A549 (cell line): ENCODE results near the gene ATP1A2.

ENCODE experiments used
- CTCF ChIP-seq: fragments of >200 bp; sonication (Bioruptor Twin); formaldehyde crosslinking; IDR thresholded peaks from 3 replicates; pipeline ENCODE4 v1.5.1; 2016
- EP300 ChIP-seq, 2 experiments: fragments of >200 bp; sonication (Bioruptor Twin); formaldehyde crosslinking; IDR thresholded peaks; 2 replicates in 1 of 2; 3 replicates in 1 of 2; pipeline ENCODE4 v1.6.1; 2016 to 2017
- POLR2A ChIP-seq: IDR thresholded peaks from 2 replicates; pipeline ENCODE4 v1.6.1; 2012; ENCODE audit warnings: mild to moderate bottlenecking, low read length

- no peak for TF ChIP-seq CTCF
- no peak for TF ChIP-seq EP300 (IDR thresholded peaks at IDR 0.05)
- TF ChIP-seq POLR2A: no peak
Measured at GRCh38 chr1:160159846-160160245, 44.3 kb downstream of the ATP1A2 start.
